SH-SY5Y (cell line): ENCODE measurements around the gene POLR2E.

Source experiments
- GATA2 ChIP-seq: IDR thresholded peaks from 2 replicates; pipeline ENCODE4 v1.6.1; 2011; ENCODE audit warnings: mild to moderate bottlenecking, low read depth, low read length
- GATA3 ChIP-seq: IDR thresholded peaks from 2 replicates; pipeline ENCODE4 v1.6.1; 2011; ENCODE audit warnings: low read depth, mild to moderate bottlenecking, low read length, moderate library complexity

Gene POLR2E

DNA sequence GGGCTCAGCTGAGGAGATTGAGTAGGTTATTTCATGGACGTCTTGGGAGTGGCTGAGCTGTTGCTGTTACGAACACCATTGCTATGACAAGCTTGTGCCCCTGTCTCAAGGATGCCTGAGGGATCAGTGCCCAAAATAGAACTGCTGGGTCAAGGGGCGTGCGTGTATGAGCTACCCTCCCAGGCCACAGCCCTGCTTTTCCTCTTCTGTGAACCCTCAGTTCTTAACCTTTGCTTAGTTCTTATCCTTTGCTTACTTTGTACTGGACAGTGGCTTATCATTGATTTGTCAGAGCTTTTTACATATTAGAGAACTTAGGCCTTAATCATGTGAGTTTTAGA, 19.2 kb downstream of the POLR2E start:
- TF ChIP-seq GATA3 (no peak), GATA2 (no peak)

DNA sequence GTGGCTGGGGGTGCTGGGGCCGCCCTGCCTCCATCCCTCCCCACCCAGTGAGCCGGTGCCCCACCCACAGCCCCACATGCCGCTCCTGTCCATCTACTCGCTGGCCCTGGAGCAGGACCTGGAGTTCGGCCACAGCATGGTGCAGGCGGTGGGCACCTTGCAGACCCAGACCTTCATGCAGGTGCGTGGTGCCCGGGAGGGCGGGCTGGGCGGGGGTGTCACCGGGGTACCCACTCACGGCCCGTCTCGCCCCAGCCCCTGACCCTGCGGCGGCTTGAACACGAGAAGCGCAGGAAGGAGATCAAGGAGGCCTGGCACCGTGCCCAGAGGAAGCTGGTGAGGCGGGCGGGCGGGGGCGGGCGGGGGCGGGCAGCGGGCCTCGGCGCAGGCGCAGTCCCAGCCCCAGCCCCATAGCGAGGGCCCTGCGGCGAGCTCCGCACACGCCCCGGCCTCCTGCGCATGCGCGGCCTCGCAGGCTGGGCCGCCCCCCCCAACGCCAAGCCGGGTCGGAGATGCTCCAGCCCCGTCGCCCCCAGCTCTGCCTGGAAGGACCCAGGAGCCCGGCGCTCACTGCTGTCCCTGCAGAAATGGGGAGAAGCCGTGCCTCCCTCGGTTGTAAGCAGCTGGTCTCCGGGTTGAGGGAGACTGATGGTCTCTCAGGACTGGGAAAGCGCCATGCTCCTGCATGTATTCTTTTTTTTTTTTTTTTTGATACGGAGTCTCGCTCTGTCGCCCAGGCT, 20.5 kb downstream of the POLR2E start:
- TF ChIP-seq GATA2 (no peak), GATA3 (no peak)

DNA sequence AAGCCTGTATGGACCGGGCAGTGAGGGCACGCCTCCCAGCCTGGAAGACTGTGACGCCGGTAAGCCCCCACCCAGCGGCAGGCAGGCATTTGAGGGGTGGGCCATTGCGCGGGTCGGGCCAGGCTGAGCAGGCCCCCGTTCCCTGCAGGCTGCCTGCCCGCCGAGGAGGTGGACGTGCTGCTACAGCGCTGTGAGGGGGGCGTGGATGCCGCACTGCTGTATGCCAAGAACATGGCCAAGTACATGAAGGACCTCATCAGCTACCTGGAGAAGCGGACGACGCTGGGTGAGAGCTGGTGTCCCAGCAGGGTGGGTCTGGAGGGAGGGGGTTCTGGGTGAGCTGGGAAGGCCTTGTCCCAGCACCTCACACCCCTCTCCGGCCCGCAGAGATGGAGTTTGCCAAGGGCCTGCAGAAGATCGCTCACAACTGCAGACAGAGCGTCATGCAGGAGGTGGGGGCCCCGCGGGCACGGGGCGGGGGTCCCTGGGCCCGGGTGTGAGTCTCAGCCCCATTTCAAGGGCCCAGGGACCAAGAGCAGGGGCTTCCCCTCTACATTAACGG, 21.1 kb downstream of the POLR2E start:
- TF ChIP-seq GATA2 (no peak), GATA3 (no peak)

DNA sequence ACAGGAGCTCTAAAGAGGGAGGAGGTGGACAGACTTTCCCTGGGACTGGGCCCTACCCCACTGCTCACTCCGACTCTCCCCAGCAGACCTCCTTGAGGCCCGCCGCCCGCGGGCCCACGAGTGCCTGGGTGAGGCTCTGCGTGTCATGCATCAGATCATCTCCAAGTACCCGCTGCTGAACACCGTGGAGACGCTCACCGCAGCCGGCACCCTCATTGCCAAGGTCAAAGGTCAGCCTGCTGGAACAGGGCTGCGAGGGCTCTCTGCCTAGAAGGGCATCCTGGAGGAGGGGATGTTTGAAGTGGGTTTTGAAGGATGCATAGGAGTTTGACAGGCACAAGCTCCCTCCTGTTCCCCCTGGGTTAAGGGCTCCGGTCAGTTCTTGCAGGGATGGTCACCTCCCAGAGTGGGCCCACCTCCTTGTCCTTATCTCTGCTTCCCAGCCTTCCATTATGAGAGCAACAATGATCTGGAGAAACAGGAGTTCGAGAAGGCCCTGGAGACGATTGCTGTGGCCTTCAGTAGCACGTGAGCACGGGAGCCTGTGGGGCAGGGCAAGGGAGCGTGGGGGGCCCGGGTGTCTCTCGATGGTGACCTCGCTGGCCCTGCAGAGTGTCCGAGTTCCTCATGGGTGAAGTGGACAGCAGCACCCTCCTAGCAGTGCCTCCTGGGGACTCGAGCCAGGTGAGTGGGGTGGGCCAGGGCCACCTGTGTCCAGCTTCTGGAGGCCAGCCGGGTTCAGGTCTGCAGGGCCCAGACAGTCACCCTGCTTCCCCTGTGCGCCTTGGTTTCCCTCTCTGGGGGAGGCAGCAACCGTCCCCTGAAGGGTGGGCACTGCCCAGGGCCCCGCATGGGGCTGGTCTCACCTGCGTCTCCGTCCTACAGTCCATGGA, 21.9 kb downstream of the POLR2E start:
- TF ChIP-seq GATA2 (no peak), GATA3 (no peak)

DNA sequence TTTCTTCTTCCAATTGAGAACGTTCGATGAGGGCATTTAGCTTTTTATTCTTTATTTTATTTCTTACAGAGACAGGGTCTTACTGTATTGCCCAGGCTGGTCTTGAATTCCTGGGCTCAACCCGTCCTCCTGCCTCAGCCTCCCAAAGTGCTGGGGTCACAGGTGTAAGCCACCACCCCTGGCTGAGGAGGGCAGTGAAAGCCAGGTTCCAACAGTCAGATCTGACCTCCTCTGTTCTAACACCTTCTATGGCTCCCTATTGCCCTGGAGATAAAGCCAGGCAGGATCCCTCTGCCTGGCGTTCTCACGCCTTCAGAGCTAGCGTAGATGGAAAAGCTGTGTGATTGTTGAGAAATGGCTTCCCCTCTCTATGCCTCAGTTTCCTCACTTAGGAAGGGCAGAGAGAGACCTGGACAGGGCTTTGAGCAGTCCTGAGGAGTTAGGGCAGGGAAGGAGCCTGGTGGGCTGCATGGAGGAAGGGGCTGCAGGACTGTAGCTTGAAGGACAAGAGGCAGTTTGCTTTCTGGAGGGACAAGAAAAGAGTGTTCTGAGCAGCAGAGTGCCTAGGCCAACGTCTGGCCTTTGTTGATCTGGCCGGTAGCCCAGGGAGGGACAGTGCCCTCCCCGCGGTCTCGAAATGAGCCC, 22.7 kb downstream of the POLR2E start:
- TF ChIP-seq GATA3 (no peak), GATA2 (no peak)

DNA sequence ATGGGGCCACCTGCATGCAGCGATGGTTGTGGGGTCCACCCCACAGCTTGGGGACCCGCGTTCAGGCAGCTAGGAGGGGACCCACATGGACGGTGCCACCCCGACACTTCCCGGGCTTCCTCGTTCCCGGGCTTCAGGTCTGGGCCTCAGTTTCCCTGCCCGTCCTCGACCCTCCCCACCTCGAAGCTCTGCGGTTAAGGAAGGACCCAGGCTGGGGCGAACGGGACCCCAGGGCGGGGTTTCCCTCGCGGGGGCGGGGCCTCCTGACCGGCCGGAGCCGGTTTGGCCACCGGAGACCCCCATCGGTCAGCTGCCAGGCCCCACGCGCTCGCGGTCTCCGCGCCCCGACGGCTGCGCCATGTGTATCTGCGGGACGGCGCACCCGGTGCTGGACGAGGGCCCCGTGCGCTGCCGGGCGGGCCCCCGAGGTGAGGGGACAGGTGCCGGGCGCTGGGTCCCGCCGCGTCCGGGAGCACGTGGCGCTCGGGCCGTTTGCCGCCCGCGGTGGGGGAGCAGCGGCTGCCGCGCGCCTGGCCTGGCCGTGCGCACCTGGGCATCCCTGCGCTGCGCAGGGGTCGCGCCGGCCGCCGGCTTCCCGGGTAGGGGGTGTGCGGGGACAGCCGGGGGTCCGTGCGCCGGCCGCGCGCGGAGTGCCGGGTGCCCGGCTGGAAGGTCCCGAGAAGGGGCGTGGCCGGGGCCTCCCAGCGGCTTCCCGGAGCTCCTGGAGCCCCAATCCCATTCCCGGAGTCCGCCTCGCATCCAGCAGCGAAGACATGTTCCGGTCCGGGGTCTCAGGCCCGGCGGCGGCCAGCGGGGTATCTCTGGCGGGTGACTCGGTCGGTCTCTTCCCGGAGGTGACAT, 24.0 kb downstream of the POLR2E start:
- TF ChIP-seq GATA2, result no peak
- TF ChIP-seq GATA3, result no peak

DNA sequence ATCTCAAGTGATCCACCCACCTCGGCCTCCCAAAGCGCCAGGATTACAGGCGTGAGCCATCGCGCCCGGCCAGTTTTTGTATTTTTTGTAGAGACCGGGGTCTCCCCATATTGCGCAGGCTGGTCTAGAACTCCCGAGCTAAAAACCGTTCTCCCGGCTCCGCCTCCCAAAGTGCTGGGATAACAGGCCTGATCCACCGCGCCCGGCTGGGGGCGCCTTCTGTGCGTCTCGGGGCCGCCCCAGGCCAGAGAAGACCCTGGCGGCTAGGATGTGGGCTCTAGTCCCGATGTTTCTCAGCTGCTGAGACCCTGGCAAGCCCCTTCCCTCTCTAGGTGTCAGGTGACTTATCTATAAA, 24.6 kb downstream of the POLR2E start:
- TF ChIP-seq GATA3 (no peak), GATA2 (no peak)

DNA sequence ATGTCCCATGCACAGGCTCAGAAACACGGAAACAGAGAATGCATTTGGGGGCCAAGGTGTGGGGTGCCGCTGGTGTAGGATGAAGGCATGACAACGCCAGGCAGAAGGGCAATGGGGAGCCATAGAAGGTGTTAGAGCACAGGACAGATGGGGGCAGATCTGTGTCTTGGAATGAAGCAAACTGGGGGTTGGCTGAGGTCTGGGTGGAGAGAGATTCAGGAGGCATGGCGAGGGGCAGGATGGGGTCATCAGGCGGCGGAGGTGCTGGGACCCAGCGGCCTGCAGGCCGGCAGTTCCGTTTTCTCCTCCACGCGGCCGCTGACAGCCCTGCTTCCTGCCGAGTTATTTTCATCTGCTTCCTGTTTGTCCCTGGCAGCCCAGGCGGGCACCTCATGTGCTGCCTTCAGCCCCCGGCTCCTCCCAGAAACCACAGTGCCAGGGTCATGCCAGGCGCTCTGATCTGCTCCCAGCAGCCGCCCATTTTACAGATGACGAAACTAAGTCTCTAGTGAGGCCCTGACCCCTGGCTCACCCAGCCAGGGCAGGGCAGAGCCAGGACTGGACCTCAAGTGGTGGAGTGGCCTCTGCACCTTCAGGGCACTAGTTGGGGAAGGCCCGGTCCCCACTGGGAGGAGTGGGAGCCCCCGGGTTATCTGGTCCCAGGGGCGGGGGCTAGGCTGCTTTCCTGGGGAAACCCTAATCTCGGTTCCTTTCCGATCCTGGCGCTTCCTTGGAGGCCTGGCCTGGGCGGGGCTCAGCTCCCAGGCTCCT, 26.0 kb downstream of the POLR2E start:
- no peak for TF ChIP-seq GATA3
- no peak for TF ChIP-seq GATA2

DNA sequence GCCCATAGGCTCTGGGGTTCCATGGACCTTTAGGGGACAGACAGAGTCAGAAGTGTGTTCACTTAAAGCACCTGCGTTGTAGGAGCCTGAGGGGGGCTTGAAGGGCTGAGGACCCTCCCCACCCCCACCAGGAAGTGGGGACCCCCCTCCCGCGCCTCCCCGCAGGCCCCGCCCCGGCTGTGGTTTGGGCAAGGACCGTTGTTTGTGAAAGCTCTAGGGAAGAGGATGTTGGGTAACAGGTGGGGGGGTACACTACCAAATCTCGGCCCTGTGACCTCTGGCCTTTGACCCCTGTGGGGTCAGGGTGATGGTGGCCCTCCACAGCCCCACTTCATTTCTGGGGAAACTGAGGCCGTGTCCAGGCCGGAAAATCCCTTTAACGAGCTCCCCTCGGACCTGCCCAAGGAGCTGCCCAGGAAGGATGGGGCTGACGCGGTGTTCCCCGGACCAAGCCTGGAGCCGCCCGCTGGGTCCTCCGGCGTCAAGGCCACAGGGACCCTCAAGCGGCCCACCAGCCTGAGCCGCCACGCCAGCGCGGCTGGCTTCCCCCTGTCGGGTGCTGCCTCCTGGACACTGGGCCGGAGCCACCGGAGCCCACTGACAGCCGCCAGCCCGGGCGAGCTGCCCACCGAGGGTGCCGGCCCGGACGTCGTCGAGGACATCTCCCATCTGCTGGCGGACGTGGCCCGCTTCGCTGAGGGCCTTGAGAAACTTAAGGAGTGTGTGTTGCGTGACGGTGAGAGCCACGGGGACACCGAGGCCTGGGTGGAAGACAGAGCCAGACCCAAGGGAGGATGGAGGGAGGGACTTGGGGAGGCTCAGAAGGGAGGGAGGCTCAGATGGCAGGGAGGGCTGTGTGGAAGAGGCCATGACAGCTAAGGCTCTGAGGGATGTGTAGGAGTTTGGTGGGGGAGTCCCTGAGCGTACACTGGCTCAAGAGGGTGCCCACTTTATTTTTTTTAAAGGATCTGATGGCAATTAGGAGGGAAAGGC, 26.9 kb downstream of the POLR2E start:
- TF ChIP-seq GATA3, result no peak
- no peak for TF ChIP-seq GATA2

DNA sequence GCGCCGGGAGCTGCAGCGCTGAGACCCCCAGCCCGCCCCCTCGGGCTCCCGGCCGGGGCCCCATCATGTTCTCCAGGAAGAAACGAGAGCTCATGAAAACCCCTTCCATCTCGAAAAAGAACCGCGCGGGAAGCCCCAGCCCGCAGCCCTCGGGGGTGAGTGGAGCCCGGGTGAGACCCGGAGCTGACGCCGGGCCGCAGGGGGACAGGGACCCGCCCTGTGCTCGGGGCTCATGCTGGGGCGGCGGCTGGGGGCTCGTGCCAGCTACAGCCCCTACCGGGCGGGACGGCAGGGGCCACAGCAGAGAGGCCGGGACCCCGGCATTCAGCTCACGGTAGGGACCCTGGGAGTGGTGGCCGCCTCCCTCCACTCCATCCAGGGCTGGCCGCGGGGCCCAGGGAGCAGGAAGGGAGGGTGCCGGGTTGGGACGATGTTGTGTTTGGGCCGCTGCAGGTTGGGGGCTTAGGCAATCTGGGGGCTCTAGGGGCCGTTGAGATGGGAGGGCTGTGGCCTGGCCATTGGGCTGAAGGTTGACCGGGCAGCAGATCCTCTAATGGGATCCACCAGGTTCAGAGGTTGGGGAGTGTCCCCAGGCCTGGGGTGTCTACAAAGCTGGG, 27.7 kb downstream of the POLR2E start:
- TF ChIP-seq GATA2, result no peak
- no peak for TF ChIP-seq GATA3

DNA sequence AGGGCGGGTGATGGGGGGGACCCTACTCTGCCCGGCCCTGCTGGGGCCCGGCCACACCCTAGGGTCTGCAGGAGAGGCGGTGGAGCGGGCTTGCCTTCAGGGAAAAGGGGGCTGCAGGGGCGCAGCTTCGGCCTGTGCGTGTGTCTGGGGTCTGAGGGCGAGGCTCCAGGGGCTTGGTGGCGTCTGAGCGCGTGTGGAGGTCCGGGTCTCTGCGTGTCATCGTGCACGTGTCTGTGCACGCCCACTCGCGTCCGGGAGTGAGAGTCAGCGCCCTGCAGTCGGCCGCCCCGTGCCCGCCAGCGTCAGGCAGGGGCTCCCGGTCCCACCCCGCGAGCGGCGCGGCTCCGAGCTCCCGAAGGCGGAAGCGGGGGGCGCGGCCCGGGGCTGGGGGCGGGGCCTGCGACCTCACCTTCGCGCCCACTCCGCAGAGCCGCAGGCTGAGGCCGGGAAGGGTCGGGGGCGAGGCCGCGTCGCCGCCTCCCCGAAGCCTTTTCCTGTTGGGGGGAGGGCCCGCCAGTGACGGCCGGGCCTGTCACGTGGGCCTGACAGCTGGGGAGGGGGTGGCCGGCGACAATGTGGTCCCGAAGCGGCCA, 28.3 kb downstream of the POLR2E start, which contains the start of gene ARHGAP45:
ARHGAP45 (plus strand) TSS at position 420 of the 593 bp plus-strand sequence. CDS start 239 bp downstream, outside the sequence.
- TF ChIP-seq GATA2 (no peak), GATA3 (no peak)
